H1 (cell line): Measurements from ENCODE around the gene MBOAT2. TPM values are rescaled to one million over a fixed set of nuclear protein-coding genes. Genes with fewer than 3 reads are reported as not detected.

Experiments used
- CTCF ChIA-PET: fragments of 300-600 bp; sonication (Branson Sonifier 250); formaldehyde crosslinking; loops from one replicate; lab custom pipeline; 2021; ENCODE audit not compliant: partially characterized antibody; lab: Charles Lee
- POLR2A ChIA-PET: fragments of 300-600 bp; sonication (Branson Sonifier 250); formaldehyde crosslinking; loops from one replicate; lab custom pipeline; 2021; ENCODE audit warnings: inconsistent platforms; ENCODE audit not compliant: partially characterized antibody; lab: Charles Lee
- DNase-seq, 2 experiments: peaks; one replicate each; pipeline versions ENCODE4 v3.0.0 to v3.0.0-alpha.2; 2010 to 2022; ENCODE audit warnings: low spot score in 2 of 2, low read depth in 1 of 2, mixed read lengths in 1 of 2
- FAIRE-seq: peaks from 2 replicates; lab custom pipeline; 2011; peaks lifted over from hg19 to GRCh38; lab: Jason Lieb, UNC
- H2AFZ ChIP-seq: 2 replicates; pipeline ENCODE4 v1.8.1; 2012; ENCODE audit warnings: low read length, inconsistent platforms
- H2AK5ac ChIP-seq: 2 replicates; pipeline ENCODE4 v1.6.1; 2013; ENCODE audit warnings: low read depth, low read length
- H2BK120ac ChIP-seq: replicated peaks from 2 replicates; pipeline ENCODE3; 2013; ENCODE audit warnings: low read depth, low read length, inconsistent platforms
- H2BK12ac ChIP-seq: 2 replicates; pipeline ENCODE4 v1.6.1; 2013; ENCODE audit warnings: low read depth, low read length
- H2BK15ac ChIP-seq: 2 replicates; pipeline ENCODE4 v1.6.1; 2013; ENCODE audit warnings: low read length
- H2BK20ac ChIP-seq: 2 replicates; pipeline ENCODE4 v1.6.1; 2013; ENCODE audit warnings: low read length
- H2BK5ac ChIP-seq: 2 replicates; pipeline ENCODE4 v1.6.1; 2013; ENCODE audit warnings: low read depth, low read length
- H3K14ac ChIP-seq: 2 replicates; pipeline ENCODE4 v1.6.1; 2013; ENCODE audit warnings: inconsistent platforms; ENCODE audit not compliant: insufficient read length
- H3K18ac ChIP-seq: 2 replicates; pipeline ENCODE4 v1.6.1; 2013; ENCODE audit warnings: low read length; ENCODE audit errors: extremely low read depth
- H3K23ac ChIP-seq: 2 replicates; pipeline ENCODE4 v1.6.1; 2013; ENCODE audit warnings: inconsistent platforms; ENCODE audit not compliant: insufficient read length
- H3K23me2 ChIP-seq: 2 replicates; pipeline ENCODE4 v1.6.1; 2013; ENCODE audit warnings: low read depth, low read length
- H3K27ac ChIP-seq: 2 replicates; pipeline ENCODE4 v1.6.1; 2011; ENCODE audit warnings: low read depth, low read length, inconsistent platforms
- H3K27me3 ChIP-seq, 4 experiments: replicated peaks in 1 of 4; 1 replicate in 1 of 4; 2 replicates in 3 of 4; pipeline versions ENCODE4 v1.6.1 to v1.8.1; 2011 to 2013; ENCODE audit warnings: low read length in 3 of 4, mild to moderate bottlenecking in 3 of 4, inconsistent platforms in 2 of 4, mixed read lengths in 2 of 4, moderate library complexity in 1 of 4; ENCODE audit not compliant: control insufficient read depth in 3 of 4, insufficient read depth in 3 of 4; ENCODE audit errors: extremely low read depth in 1 of 4
- H3K36me3 ChIP-seq, 4 experiments: 2 replicates each; pipeline versions ENCODE4 v1.6.1 to v1.8.1; 2011 to 2013; ENCODE audit warnings: mild to moderate bottlenecking in 4 of 4, low read length in 3 of 4, moderate library complexity in 2 of 4, control low read depth in 1 of 4, inconsistent platforms in 1 of 4; ENCODE audit not compliant: insufficient read depth in 4 of 4, control insufficient read depth in 2 of 4
- H3K4ac ChIP-seq: replicated peaks from 2 replicates; pipeline ENCODE3; 2013; ENCODE audit warnings: low read length, low read depth, mixed read lengths, inconsistent platforms; ENCODE audit not compliant: insufficient read length
- H3K4me1 ChIP-seq, 4 experiments: replicated peaks in 1 of 4; 1 replicate in 1 of 4; 2 replicates in 3 of 4; pipeline versions ENCODE4 v1.6.1 to v1.8.1; 2011 to 2013; ENCODE audit warnings: low read length in 3 of 4, inconsistent platforms in 2 of 4, mixed read lengths in 1 of 4; ENCODE audit not compliant: insufficient read depth in 4 of 4, control insufficient read depth in 3 of 4
- H3K4me2 ChIP-seq, 2 experiments: 2 replicates each; pipeline versions ENCODE4 v1.6.1 to v1.8.1; 2011 to 2013; ENCODE audit warnings: low read depth in 2 of 2, low read length in 2 of 2, control low read depth in 1 of 2, inconsistent platforms in 1 of 2, mild to moderate bottlenecking in 1 of 2; ENCODE audit not compliant: insufficient read depth in 1 of 2
- H3K4me3 ChIP-seq, 4 experiments: fragments of 200-600, 300-600 bp in 1 of 4; sonication (generic), shearing (Covaris generic), sonication (Bioruptor Twin) in 1 of 4; 2 replicates each; pipeline versions ENCODE4 v1.5.1 to v1.8.1; 2011 to 2016; ENCODE audit warnings: low read length in 4 of 4, low read depth in 3 of 4, control low read depth in 2 of 4, inconsistent platforms in 2 of 4, mild to moderate bottlenecking in 2 of 4, mixed read lengths in 1 of 4, moderate library complexity in 1 of 4; ENCODE audit not compliant: insufficient read depth in 2 of 4; ENCODE audit errors: extremely low read depth in 1 of 4
- H3K56ac ChIP-seq: replicated peaks from 2 replicates; pipeline ENCODE3; 2013; ENCODE audit warnings: low read depth, mild to moderate bottlenecking, mixed read lengths, low read length, inconsistent platforms; ENCODE audit not compliant: insufficient read length
- H3K79me1 ChIP-seq: 2 replicates; pipeline ENCODE4 v1.6.1; 2013; ENCODE audit warnings: low read depth, low read length, control low read depth
- H3K79me2 ChIP-seq, 2 experiments: 2 replicates each; pipeline versions ENCODE4 v1.6.1 to v1.8.1; 2012 to 2013; ENCODE audit warnings: low read length in 2 of 2, mild to moderate bottlenecking in 2 of 2, inconsistent platforms in 1 of 2; ENCODE audit not compliant: insufficient read depth in 2 of 2, control insufficient read depth in 1 of 2
- H3K9ac ChIP-seq, 4 experiments: replicated peaks in 1 of 4; 1 replicate in 1 of 4; 2 replicates in 3 of 4; pipeline versions ENCODE4 v1.6.1 to v1.8.1; 2011 to 2013; ENCODE audit warnings: low read depth in 3 of 4, low read length in 3 of 4, control low read depth in 2 of 4, mild to moderate bottlenecking in 2 of 4, moderate library complexity in 2 of 4, inconsistent platforms in 1 of 4; ENCODE audit errors: extremely low read depth in 1 of 4
- H3K9me3 ChIP-seq, 2 experiments: 2 replicates each; pipeline versions ENCODE4 v1.6.1 to v1.8.1; 2012 to 2013; ENCODE audit warnings: mild to moderate bottlenecking in 2 of 2, moderate library complexity in 2 of 2, control low read depth in 1 of 2, inconsistent platforms in 1 of 2, low read depth in 1 of 2, low read length in 1 of 2, mixed read lengths in 1 of 2; ENCODE audit not compliant: insufficient read depth in 2 of 2
- H4K20me1 ChIP-seq, 2 experiments: replicated peaks in 1 of 2; 2 replicates each; pipeline versions ENCODE3 to v1.8.1; 2011 to 2013; ENCODE audit warnings: inconsistent platforms in 2 of 2, low read length in 2 of 2, mild to moderate bottlenecking in 1 of 2; ENCODE audit not compliant: insufficient read depth in 2 of 2, control insufficient read depth in 1 of 2
- H4K5ac ChIP-seq: 2 replicates; pipeline ENCODE4 v1.6.1; 2013; ENCODE audit warnings: low read length, low read depth, mixed read lengths, inconsistent platforms; ENCODE audit not compliant: insufficient read length
- H4K8ac ChIP-seq: 2 replicates; pipeline ENCODE4 v1.8.0; 2013; ENCODE audit warnings: mild to moderate bottlenecking, moderate library complexity, low read length, inconsistent platforms; ENCODE audit not compliant: insufficient read depth; ENCODE audit errors: extremely low read depth
- H4K91ac ChIP-seq: replicated peaks from 2 replicates; pipeline ENCODE3; 2013; ENCODE audit warnings: low read length, mixed read lengths, inconsistent platforms; ENCODE audit not compliant: insufficient read length
- ASH2L ChIP-seq: fragments of 200-600, 300-600 bp; sonication (generic); IDR thresholded peaks from one replicate; pipeline ENCODE4 v1.7.1; 2017; ENCODE audit warnings: low read length
- ATF3 ChIP-seq: IDR thresholded peaks from 2 replicates; pipeline ENCODE4 v1.6.1; 2011; ENCODE audit warnings: low read depth, mild to moderate bottlenecking, low read length; ENCODE audit not compliant: insufficient read depth
- CBX5 ChIP-seq: fragments of 300-800, 300-1000 bp; sonication (generic); IDR thresholded peaks from 2 replicates; pipeline ENCODE4 v1.7.1; 2016; ENCODE audit warnings: antibody characterized with exemption, low read length, low read depth
- CBX8 ChIP-seq: fragments of 300-800, 300-1000 bp; sonication (generic); IDR thresholded peaks from 2 replicates; pipeline ENCODE4 v1.7.1; 2016; ENCODE audit warnings: low read depth, low read length, borderline replicate concordance
- EGR1 ChIP-seq: IDR thresholded peaks from 2 replicates; pipeline ENCODE4 v1.6.1; 2011; ENCODE audit warnings: low read depth, low read length, borderline replicate concordance
- EZH2 ChIP-seq: fragments of 200-600 bp; sonication (generic); IDR thresholded peaks from 2 replicates; pipeline ENCODE4 v1.7.1; 2012; ENCODE audit warnings: low read depth, mild to moderate bottlenecking, moderate library complexity, low read length, inconsistent platforms; ENCODE audit not compliant: severe bottlenecking
- GTF2F1 ChIP-seq: IDR thresholded peaks from 2 replicates; pipeline ENCODE4 v1.6.1; 2012; ENCODE audit warnings: low read depth, low read length, improper control_type of control experiment, borderline replicate concordance
- JUND ChIP-seq: IDR thresholded peaks from 2 replicates; pipeline ENCODE4 v1.6.1; 2011; ENCODE audit warnings: mild to moderate bottlenecking, improper control_type of control experiment, low read length
- KDM1A ChIP-seq: fragments of 200-600, 300-600 bp; sonication (generic); IDR thresholded peaks from 2 replicates; pipeline ENCODE4 v1.7.1; 2016; ENCODE audit warnings: mild to moderate bottlenecking, low read length, borderline replicate concordance
- KDM5A ChIP-seq: fragments of 200-600 bp; IDR thresholded peaks from 2 replicates; pipeline ENCODE4 v1.7.1; 2012; ENCODE audit warnings: mild to moderate bottlenecking, low read length, inconsistent platforms, mixed read lengths
- SIX5 ChIP-seq: IDR thresholded peaks from 2 replicates; pipeline ENCODE4 v1.6.1; 2011; ENCODE audit warnings: mild to moderate bottlenecking, low read depth, low read length
- TAF1 ChIP-seq: IDR thresholded peaks from 2 replicates; pipeline ENCODE4 v1.6.1; 2011; ENCODE audit warnings: mild to moderate bottlenecking, low read depth, low read length
- USF2 ChIP-seq: IDR thresholded peaks from 2 replicates; pipeline ENCODE4 v1.6.1; 2011; ENCODE audit warnings: low read length, improper control_type of control experiment
- ZNF274 ChIP-seq: IDR thresholded peaks from 2 replicates; pipeline ENCODE4 v1.7.0; 2012; ENCODE audit warnings: low read length, borderline replicate concordance; ENCODE audit errors: extremely low read depth
- WGBS, 2 experiments: shearing (Covaris generic) in 1 of 2; methylation state at CpG; one replicate each; pipeline versions ENCODE4 v1.1.6 to v1.1.7; 2013 to 2015; ENCODE audit warnings: low lambda C conversion rate in 2 of 2, mixed read lengths in 2 of 2, inconsistent platforms in 1 of 2, low coverage in 1 of 2, missing lambda C conversion rate in 1 of 2; ENCODE audit not compliant: insufficient replicate concordance in 2 of 2, insufficient coverage in 1 of 2, insufficient read length in 1 of 2; ENCODE audit errors: extremely low coverage in 1 of 2, missing lambda C conversion rate in 1 of 2; 5-methylcytosine and 5-hydroxymethylcytosine counted together
- polyA plus RNA-seq, 7 experiments: library from polyadenylated mRNA; depleted of rRNA in 3 of 7; stranded (reverse) in 5 of 7; unstranded in 2 of 7; fragments of >200 nt in 5 of 7; fragments of 200-250 nt in 2 of 7; gene quantifications; 1 replicate in 5 of 7; 2 replicates in 1 of 7; 4 replicates in 1 of 7; pipeline versions ENCODE4 v1.2.1 to v1.2.3, GENCODE V29; 2011 to 2013; ENCODE audit warnings: missing spikeins in 2 of 7, mixed read lengths in 2 of 7
- total RNA-seq: library from RNA; stranded (reverse); fragmentation: NEBNext Ultra II Directional; extraction: Animal tissue kit (Norgen Biotek cat#: 25700); gene quantifications from 2 replicates; pipeline ENCODE4 v1.2.1, GENCODE V29; 2021

The MBOAT2 gene
- total and polyA plus RNA-seq, 2 of the 8 experiments (the other 6 are each of a cell fraction or from before 2014, with no cell fraction given): 11.2 to 23.4 TPM

GRCh38 chr2:9032121-9032520, 28.6 kb upstream of the MBOAT2 start:
- Histone ChIP-seq H4K91ac (no peak overlapping the region), H2AK5ac (no peak overlapping the region), H3K56ac (no peak overlapping the region), H3K4ac (no peak overlapping the region), H4K8ac (no peak overlapping the region), H3K4me1 (peaks cover 0 to 4% (median 2%) of the 10 kb centered on the region in 4 experiments; a peak in 4 of 7 replicates), H2BK120ac (no peak overlapping the region), H4K20me1 (no peaks in the 10 kb centered on the region), H3K4me3 (no peak overlapping the region), H3K23ac (no peak overlapping the region), H2AFZ (no peak overlapping the region), H3K18ac (no peak overlapping the region), H3K9me3 (no peaks in the 10 kb centered on the region; a peak in 2 of 4 replicates), H3K4me2 (no peak overlapping the region), H3K23me2 (no peaks in the 10 kb centered on the region), H2BK12ac (no peak overlapping the region), H3K27me3 (no peaks in the 10 kb centered on the region), H3K79me2 (no peaks in the 10 kb centered on the region), H2BK5ac (no peak overlapping the region), H3K27ac (no peak overlapping the region), H2BK15ac (no peak overlapping the region), H3K79me1 (no peaks in the 10 kb centered on the region), H3K36me3 (no peaks in the 10 kb centered on the region), H3K9ac (no peak overlapping the region), H4K5ac (no peak overlapping the region), H2BK20ac (no peak overlapping the region), H3K14ac (no peak overlapping the region)
- ChIA-PET CTCF (no interaction called here), POLR2A (no interaction called here)
- DNase-seq (no peak), FAIRE-seq (no peak)
- 94% methylated on average over 6 of the region's 6 CpGs; no CpG with 5 or more reads in 1 of the 2 experiments for WGBS, 2 experiments
- TF ChIP-seq KDM1A (no peak), EGR1 (no peak), ZNF274 (no peak), USF2 (no peak), ATF3 (no peak), GTF2F1 (no peak), EZH2 (no peak), CBX5 (no peak), TAF1 (no peak), KDM5A (no peak), JUND (no peak), ASH2L (no peak), SIX5 (no peak), CBX8 (no peak)
